ENCODE measurements around the gene BEGAIN.

The BEGAIN gene

DNA sequence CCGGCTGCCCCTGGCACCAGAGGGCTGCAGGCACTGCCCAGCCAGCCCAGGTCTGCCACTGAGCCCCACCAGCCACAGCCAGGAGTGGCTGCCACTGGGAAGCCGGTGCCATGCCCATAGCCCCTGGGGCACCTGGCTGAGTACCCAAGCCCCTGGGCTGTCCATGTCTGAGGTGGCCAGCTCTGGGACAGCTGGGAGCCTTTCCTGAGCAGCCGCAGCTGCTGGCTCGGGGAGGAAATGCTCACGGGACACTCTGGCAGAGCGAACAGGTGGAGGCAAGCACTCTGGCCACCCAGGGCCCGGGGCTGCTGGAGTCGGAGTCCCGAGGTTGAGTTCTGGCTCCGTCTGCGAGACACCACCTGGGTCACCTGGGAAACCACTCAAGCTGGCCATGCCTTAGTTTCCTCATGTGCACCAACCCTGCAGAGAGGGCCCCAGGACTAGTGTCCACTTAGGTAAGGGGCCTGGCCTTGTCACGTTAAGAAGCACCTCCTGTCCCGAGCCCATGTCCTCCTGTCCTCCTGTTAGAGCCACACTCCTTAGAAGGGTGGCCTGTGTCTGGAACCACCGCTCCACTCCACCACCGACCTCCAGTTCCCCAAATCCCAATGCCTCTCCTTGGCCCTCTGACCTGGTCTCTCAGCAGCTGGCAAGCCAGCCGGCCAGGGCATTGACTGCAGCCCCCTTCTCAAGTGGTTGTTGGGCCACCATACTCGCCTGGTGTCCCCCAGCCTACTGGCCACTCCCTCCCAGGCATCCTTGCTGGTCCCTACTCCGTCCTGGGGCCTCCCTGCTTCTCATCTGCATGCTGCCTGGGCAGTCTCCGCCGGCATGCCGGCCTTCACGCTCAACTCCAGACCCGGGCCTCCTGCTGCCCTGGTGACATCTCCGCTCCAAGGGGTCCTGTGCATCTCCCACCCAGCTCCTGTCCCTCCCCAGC, 45.3 kb downstream of the BEGAIN start:
- no peak overlapping the region for H3K4me3 ChIP-seq (ENCODE audit: low read depth, low read length)
- no peak for DNase-seq (ENCODE audit: low read depth)
- TF ChIP-seq, protein P1, sequence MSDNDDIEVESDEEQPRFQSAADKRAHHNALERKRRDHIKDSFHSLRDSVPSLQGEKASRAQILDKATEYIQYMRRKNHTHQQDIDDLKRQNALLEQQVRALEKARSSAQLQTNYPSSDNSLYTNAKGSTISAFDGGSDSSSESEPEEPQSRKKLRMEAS (IDR thresholded peaks at IDR 0.05; ENCODE audit: low read depth, low read length), result no peak
- TF ChIP-seq MYC (IDR thresholded peaks at IDR 0.05; ENCODE audit: low read depth, low read length) (no peak), POLR2A (IDR thresholded peaks at IDR 0.05; ENCODE audit: extremely low read depth, insufficient read length) (no peak)
- TF ChIP-seq, protein P2, sequence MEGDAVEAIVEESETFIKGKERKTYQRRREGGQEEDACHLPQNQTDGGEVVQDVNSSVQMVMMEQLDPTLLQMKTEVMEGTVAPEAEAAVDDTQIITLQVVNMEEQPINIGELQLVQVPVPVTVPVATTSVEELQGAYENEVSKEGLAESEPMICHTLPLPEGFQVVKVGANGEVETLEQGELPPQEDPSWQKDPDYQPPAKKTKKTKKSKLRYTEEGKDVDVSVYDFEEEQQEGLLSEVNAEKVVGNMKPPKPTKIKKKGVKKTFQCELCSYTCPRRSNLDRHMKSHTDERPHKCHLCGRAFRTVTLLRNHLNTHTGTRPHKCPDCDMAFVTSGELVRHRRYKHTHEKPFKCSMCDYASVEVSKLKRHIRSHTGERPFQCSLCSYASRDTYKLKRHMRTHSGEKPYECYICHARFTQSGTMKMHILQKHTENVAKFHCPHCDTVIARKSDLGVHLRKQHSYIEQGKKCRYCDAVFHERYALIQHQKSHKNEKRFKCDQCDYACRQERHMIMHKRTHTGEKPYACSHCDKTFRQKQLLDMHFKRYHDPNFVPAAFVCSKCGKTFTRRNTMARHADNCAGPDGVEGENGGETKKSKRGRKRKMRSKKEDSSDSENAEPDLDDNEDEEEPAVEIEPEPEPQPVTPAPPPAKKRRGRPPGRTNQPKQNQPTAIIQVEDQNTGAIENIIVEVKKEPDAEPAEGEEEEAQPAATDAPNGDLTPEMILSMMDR (IDR thresholded peaks at IDR 0.05; ENCODE audit: low read depth, low read length), result no peak

DNA sequence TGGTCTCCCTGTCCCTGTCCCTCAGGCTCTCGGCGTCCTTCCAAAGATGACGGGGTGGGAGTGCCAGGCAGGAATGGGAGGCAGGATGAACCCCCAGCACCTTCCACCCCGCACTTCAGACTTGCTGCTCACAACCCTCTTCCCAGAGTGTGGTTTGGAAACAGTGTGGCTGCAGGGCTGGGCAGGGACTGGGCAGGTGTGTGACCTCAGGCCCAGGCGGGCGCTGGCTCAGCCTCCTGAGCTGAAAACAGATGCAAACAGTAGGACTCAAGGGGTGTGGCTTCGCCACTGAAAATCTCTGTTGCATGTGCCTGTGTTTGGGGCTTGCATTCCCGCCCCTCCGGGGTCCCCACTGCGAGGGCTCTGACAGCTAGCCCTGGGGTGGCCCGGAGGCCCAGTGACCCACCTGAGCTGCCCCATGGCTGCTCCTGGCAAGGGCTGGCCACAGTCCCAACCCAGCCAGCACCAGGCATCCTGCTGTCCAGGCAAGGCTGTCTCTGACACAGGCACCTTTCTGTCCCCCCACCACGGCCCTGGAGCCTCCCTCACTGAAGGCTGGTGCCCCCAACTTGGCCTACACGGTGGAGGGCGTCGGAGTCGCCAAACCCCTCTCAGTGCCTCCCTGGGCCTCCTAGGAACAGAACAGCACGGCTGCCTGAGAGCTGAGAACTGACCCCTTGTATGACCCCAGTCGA, 46.1 kb downstream of the BEGAIN start:
- TF ChIP-seq, protein P1 (IDR thresholded peaks at IDR 0.05; ENCODE audit: low read depth, low read length), result no peak
- TF ChIP-seq POLR2A (IDR thresholded peaks at IDR 0.05; ENCODE audit: extremely low read depth, insufficient read length), result no peak
- no peak for TF ChIP-seq MYC (IDR thresholded peaks at IDR 0.05; ENCODE audit: low read depth, low read length)
- TF ChIP-seq, protein P2 (IDR thresholded peaks at IDR 0.05; ENCODE audit: low read depth, low read length), result no peak
- no peak overlapping the region for H3K4me3 ChIP-seq (ENCODE audit: low read depth, low read length)
- no peak for DNase-seq (ENCODE audit: low read depth)

DNA sequence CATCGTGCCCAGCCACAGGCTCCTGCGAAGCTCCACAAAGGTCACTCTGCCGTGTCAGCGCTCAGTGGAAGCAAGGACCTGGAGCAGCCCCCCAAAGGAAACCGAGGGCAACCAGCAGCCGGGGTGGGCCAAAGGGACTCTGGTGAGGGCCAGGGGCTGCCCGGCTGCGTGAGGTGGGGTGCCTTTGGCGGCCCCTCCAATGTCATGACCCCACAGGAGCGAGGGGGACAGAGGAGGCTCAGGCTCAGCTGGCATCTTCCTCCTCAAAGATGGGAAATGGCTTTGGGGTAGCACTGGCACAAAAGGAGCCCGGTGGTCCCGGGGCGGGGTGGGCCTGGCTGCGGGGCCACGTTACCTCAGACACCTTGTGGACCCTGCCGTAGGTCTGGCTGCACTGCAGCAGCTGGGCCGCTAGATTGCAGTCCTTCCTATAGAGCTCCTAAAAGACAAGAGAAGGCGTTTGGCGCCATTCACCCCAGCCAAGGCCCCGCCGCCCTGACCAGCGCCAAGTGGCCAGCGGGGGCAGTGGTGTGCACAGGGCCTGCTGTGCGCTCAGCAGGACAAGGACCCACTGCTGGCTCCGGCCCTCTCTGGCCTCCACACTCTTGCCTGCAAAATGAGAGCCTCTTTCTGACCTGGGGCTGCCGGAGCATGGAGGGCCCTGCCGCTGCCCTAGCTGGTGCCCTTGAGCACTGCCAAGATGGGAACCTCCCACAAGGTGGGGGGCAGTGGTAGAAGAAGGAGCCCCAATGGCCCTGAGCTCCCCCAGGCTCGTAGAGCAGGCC, 46.9 kb downstream of the BEGAIN start:
- no peak overlapping the region for H3K4me3 ChIP-seq (ENCODE audit: low read depth, low read length)
- TF ChIP-seq POLR2A (IDR thresholded peaks at IDR 0.05; ENCODE audit: extremely low read depth, insufficient read length), result no peak
- TF ChIP-seq, protein P2 (IDR thresholded peaks at IDR 0.05; ENCODE audit: low read depth, low read length), result peak; percentile 47
- DNase-seq (ENCODE audit: low read depth), result peak; percentile 54

DNA sequence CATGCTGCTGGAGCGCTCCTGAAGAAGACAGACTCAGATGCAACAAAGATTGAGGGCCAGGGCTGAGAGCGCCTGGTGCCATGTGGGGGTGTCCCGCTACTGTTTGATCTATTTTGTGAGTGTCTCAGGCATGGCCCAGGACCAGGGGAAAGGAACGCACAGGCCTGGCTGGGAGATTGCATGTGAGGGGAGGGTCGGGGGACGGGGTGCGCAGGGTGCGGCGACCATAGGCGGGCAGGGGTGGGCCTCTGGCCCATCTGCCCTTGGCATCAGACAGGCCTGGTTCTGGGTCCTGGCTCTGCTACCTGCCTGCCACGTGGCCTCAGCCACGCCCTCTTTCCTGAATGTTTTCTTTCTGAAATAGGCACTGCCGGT, 47.5 kb downstream of the BEGAIN start:
- no peak for DNase-seq (ENCODE audit: low read depth)
- H3K4me3 ChIP-seq (ENCODE audit: low read depth, low read length), result no peak overlapping the region
- TF ChIP-seq MYC (IDR thresholded peaks at IDR 0.05; ENCODE audit: low read depth, low read length) (no peak), POLR2A (IDR thresholded peaks at IDR 0.05; ENCODE audit: extremely low read depth, insufficient read length) (no peak)
- TF ChIP-seq, protein P2 (IDR thresholded peaks at IDR 0.05; ENCODE audit: low read depth, low read length), result no peak
- TF ChIP-seq, protein P1 (IDR thresholded peaks at IDR 0.05; ENCODE audit: low read depth, low read length), result no peak

DNA sequence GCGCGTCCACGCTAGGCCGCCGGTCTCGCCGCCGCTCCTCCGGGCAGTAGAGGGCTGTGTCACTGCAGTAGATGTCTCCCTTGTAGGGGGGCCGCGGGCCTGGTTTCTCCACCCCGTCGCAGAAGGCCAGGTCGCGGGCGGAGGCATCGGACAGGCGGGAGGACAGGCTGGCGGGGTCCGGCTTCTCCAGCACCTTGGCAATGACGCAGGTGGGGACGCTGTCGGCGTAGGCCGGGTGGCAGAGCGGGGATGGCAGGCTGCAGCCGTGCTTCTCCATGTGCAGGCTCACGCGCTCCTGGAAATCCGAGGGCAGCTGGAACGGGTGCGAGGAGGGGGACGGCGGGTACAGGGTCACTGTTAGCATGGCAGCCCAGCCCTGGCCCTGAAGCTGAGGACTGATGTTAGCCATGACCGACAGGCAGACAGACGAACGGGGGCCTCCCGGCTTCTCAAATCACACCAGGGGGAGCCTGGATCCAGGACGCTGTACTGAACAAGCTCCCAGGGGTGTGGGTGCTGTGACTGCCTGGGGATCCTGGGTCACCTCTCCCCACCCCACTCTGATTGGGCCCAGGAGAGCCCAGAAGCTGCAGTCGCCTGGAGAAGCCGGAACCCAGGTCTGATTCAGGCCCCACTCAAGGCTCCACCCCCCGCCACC, 48.1 kb downstream of the BEGAIN start:
- TF ChIP-seq MYC (IDR thresholded peaks at IDR 0.05; ENCODE audit: low read depth, low read length), result no peak
- no peak for DNase-seq (ENCODE audit: low read depth)
- no peak overlapping the region for H3K4me3 ChIP-seq (ENCODE audit: low read depth, low read length)

Data from NB4 (cell line).